Measurements from ENCODE around the gene ZNF732.

DNA sequence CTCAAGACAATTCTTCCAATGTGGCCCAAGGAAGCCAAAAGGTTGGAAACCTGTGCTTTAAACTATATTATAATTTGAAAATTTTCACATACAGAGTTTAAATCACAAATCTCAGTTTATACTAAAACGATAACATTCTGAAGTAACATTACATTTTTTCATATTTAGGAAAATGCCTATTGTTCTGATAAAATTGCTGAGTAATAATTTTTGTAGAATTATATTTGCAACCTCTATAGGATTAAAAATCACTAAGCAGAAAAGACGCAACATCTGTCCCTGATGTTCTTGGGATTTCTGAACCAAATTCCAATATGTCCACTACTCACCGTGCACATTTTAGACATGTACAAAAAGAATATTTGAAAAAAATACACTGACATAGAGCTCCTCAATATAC lies 10.5 kb downstream of the ZNF732 start:
- TF ChIP-seq, protein P1, sequence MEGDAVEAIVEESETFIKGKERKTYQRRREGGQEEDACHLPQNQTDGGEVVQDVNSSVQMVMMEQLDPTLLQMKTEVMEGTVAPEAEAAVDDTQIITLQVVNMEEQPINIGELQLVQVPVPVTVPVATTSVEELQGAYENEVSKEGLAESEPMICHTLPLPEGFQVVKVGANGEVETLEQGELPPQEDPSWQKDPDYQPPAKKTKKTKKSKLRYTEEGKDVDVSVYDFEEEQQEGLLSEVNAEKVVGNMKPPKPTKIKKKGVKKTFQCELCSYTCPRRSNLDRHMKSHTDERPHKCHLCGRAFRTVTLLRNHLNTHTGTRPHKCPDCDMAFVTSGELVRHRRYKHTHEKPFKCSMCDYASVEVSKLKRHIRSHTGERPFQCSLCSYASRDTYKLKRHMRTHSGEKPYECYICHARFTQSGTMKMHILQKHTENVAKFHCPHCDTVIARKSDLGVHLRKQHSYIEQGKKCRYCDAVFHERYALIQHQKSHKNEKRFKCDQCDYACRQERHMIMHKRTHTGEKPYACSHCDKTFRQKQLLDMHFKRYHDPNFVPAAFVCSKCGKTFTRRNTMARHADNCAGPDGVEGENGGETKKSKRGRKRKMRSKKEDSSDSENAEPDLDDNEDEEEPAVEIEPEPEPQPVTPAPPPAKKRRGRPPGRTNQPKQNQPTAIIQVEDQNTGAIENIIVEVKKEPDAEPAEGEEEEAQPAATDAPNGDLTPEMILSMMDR (conservative IDR thresholded peaks at IDR 0.05 in 1 of 2, IDR thresholded peaks at IDR 0.05 in 1 of 2; ENCODE audit: extremely low read depth in 1 of 2, insufficient read depth in 1 of 2, low read depth in 1 of 2, low read length in 2 of 2), result no peak
- TF ChIP-seq EZH2 (IDR thresholded peaks at IDR 0.05; ENCODE audit: borderline replicate concordance, low read length), result no peak
